Sigmoid colon (tissue), 4 donors: Measurements from ENCODE around the gene TBCA.

Experiments
- CTCF ChIP-seq, 4 experiments: fragments of 450-650 bp in 3 of 4; fragments of 200-600 bp in 1 of 4; IDR thresholded peaks; one replicate each; pipeline ENCODE4 v1.5.1; 2016 to 2019; ENCODE audit warnings: antibody characterized with exemption in 4 of 4, mild to moderate bottlenecking in 3 of 4, moderate library complexity in 2 of 4
- EP300 ChIP-seq, 4 donors: sonication (generic); formaldehyde crosslinking; IDR thresholded peaks; one replicate each; pipeline ENCODE4 v1.6.1; 2017; ENCODE audit warnings: antibody characterized with exemption in 4 of 4
- POLR2A ChIP-seq, 2 donors: fragments of 450-650 bp; IDR thresholded peaks; one replicate each; pipeline ENCODE4 v1.6.1; 2016; ENCODE audit warnings: antibody characterized with exemption in 2 of 2, mild to moderate bottlenecking in 2 of 2, moderate library complexity in 2 of 2
- POLR2AphosphoS5 ChIP-seq, 4 donors: sonication (generic); formaldehyde crosslinking; IDR thresholded peaks; one replicate each; pipeline ENCODE4 v1.6.1; 2017; ENCODE audit warnings: antibody characterized with exemption in 4 of 4

GRCh38 chr5:77748160-77748559 is 28.0 kb downstream of the TBCA start:
- TF ChIP-seq CTCF (IDR thresholded peaks at IDR 0.05) (no peak), POLR2A (IDR thresholded peaks at IDR 0.05) (no peak), POLR2AphosphoS5 (IDR thresholded peaks at IDR 0.05) (no peak), EP300 (IDR thresholded peaks at IDR 0.05) (no peak)
